Esophagus squamous epithelium (tissue), 5 donors: Measurements from ENCODE around the gene TAS2R4. TPM values are rescaled to one million over a fixed set of nuclear protein-coding genes. Genes with fewer than 3 reads are reported as not detected.
"Not testable (repeated sequence)": the region's sequence is repeated elsewhere in the genome, so short reads cannot be mapped to it uniquely, and the experiment has no call there.

Experiments used
- DNase-seq: peaks from one replicate; lab custom pipeline; 2025; lab: John Stamatoyannopoulos, UW
- H3K27ac ChIP-seq, 4 donors: fragments of 200-600 bp; sonication (generic); one replicate each; pipeline ENCODE4 v1.5.1; 2016 to 2019; ENCODE audit warnings: mild to moderate bottlenecking in 1 of 4
- H3K27me3 ChIP-seq, 4 donors: fragments of 200-600 bp; sonication (generic); 1 replicate in 3 of 4; 2 replicates in 1 of 4; pipeline versions ENCODE4 v1.5.1 to v1.6.0; 2017 to 2021; ENCODE audit warnings: antibody characterized with exemption in 1 of 4
- H3K36me3 ChIP-seq, 3 donors: fragments of 200-600 bp; sonication (generic); one replicate each; pipeline ENCODE4 v1.5.1; 2016 to 2019
- H3K4me1 ChIP-seq, 3 donors: fragments of 200-600 bp; sonication (generic); one replicate each; pipeline ENCODE4 v1.5.1; 2017 to 2019
- H3K4me3 ChIP-seq, 4 donors: fragments of 200-600 bp; sonication (generic); 1 replicate in 3 of 4; 2 replicates in 1 of 4; pipeline ENCODE4 v1.5.1; 2016 to 2019; ENCODE audit warnings: mild to moderate bottlenecking in 2 of 4, moderate library complexity in 1 of 4
- H3K9me3 ChIP-seq, 3 donors: fragments of 200-600 bp; sonication (generic); one replicate each; pipeline ENCODE4 v1.5.1; 2016 to 2019
- POLR2A ChIP-seq, 4 donors: fragments of 450-650 bp; IDR thresholded peaks; one replicate each; pipeline ENCODE4 v1.6.1; 2017; ENCODE audit warnings: antibody characterized with exemption in 4 of 4, mild to moderate bottlenecking in 4 of 4, moderate library complexity in 3 of 4
- WGBS, 2 donors: methylation state at CpG; one replicate each; pipeline ENCODE4 v1.1.5; 2018; 5-methylcytosine and 5-hydroxymethylcytosine counted together
- intact Hi-C: fragments of 100-400 bp; cut with DNase I; formaldehyde crosslinking; loops from one replicate; pipeline ENCODE4 v1.15.0; 2022
- total RNA-seq, 4 donors: library from RNA; depleted of rRNA; stranded (reverse); fragments of >200 nt; gene quantifications; one replicate each; pipeline ENCODE4 v1.1.0, GENCODE V29; 2016
- TF ChIP-seq, protein P1 (sequence below), 6 experiments: fragments of 450-650 bp in 4 of 6; fragments of 200-600 bp in 2 of 6; sonication (generic) in 2 of 6; IDR thresholded peaks; one replicate each; pipeline ENCODE4 v1.5.1; 2016 to 2019; ENCODE audit warnings: antibody characterized with exemption in 6 of 6, mild to moderate bottlenecking in 4 of 6, moderate library complexity in 4 of 6
- donor health status: DM: yes; HTN: yes; CAD: no.

TAS2R4 gene
- total RNA-seq, 4 donors from 2014 or later, result 0.18 to 3.1 (median 1.3) TPM

DNA sequence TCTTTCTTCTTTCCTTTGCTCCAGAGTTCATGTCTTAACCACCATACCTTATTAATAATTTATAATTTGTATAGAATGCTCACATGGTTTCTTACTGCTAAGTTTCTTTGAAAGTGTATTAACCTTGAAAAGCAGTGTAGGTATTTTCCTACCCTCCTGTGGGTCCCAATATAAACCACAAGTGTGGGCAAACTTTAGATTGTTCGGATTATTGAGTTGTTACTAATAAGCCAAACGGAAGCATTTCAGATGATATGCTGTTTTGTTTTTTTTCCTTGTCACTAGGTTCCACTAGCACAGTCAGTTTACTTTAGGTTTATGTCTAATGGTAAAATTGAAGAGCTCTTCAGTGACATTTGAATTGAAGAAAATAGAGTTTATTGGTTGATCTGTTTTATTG, 28.1 kb upstream of the TAS2R4 start:
- Histone ChIP-seq H3K4me3 (no peak overlapping the region), H3K36me3 (peaks cover 25 to 100% (median 58%) of the 10 kb centered on the region in 3 donors), H3K4me1 (no peaks in the 10 kb centered on the region), H3K27me3 (no peaks in the 10 kb centered on the region), H3K9me3 (peaks cover 0 to 30% (median 25%) of the 10 kb centered on the region in 3 donors), H3K27ac (no peak overlapping the region)
- intact Hi-C loops, result no loop called here
- 88 to 100% methylated on average over 2 of the region's 2 CpGs for WGBS, 2 donors
- DNase-seq, result no peak
- no peak for TF ChIP-seq POLR2A (IDR thresholded peaks at IDR 0.05)
- TF ChIP-seq, protein P1, sequence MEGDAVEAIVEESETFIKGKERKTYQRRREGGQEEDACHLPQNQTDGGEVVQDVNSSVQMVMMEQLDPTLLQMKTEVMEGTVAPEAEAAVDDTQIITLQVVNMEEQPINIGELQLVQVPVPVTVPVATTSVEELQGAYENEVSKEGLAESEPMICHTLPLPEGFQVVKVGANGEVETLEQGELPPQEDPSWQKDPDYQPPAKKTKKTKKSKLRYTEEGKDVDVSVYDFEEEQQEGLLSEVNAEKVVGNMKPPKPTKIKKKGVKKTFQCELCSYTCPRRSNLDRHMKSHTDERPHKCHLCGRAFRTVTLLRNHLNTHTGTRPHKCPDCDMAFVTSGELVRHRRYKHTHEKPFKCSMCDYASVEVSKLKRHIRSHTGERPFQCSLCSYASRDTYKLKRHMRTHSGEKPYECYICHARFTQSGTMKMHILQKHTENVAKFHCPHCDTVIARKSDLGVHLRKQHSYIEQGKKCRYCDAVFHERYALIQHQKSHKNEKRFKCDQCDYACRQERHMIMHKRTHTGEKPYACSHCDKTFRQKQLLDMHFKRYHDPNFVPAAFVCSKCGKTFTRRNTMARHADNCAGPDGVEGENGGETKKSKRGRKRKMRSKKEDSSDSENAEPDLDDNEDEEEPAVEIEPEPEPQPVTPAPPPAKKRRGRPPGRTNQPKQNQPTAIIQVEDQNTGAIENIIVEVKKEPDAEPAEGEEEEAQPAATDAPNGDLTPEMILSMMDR (IDR thresholded peaks at IDR 0.05), result no peak

DNA sequence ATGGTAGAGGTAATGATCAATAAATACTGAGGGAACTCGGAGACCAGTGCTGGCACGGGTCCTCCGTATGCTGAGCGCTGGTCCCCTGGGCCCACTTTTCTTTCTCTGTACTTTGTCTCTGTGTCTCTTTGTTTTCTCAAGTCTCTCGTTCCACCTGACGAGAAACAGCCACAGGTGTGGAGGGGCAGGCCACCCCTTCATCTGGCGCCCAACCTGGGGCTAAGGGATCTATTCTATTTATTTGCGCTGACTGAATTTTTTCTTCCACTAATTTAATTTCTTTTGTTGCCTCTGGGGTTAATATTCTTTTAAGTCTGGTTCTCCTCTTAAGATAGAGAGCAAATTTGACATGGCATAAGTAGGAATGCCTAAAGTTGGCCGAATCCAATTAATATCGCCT, 24.6 kb upstream of the TAS2R4 start:
- Histone ChIP-seq H3K36me3 (peaks cover 21 to 100% (median 36%) of the 10 kb centered on the region in 3 donors), H3K9me3 (peaks cover 0 to 30% (median 25%) of the 10 kb centered on the region in 3 donors), H3K4me3 (peak overlapping the region in 1 of 4 donors; percentile 0)
- intact Hi-C loops, DNase-seq, H3K4me1 ChIP-seq, H3K27ac ChIP-seq, H3K27me3 ChIP-seq: not testable (repeated sequence)
- WGBS, 2 donors, result 100% methylated on average over 10 of the region's 10 CpGs

- intact Hi-C loops, result no loop called here
- Histone ChIP-seq H3K4me1 (no peaks in the 10 kb centered on the region), H3K36me3 (peaks cover 21 to 100% (median 36%) of the 10 kb centered on the region in 3 donors)
Observed at GRCh38 chr7:141752634-141753033, 23.8 kb upstream of the TAS2R4 start.

DNA sequence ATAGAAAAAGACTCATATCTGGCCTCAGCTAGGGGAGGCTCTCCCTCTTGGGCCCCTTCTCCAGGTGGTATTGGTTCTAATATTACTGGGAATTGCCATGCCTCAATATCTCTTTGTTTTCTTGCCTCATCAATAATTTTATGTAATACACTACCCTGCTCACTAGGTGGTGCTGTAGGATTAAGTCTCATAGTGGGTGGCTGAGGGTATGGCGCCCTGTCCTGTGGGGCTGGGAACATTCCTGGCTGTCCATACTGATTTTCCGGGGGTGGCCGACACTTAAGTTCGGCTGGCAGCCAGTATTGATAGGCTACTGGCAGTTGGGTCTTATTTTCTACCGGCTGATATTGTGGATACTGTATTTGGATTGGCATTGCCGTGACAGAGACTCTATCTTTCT, 21.5 kb upstream of the TAS2R4 start:
- H3K36me3 ChIP-seq, result peaks cover 16 to 100% (median 35%) of the 10 kb centered on the region in 3 donors
- peaks cover 0 to 30% (median 25%) of the 10 kb centered on the region in 3 donors for H3K9me3 ChIP-seq
- 91% methylated on average over 6 of the region's 6 CpGs for WGBS, 2 donors
- H3K27me3 ChIP-seq, result no peaks in the 10 kb centered on the region
- TF ChIP-seq POLR2A (IDR thresholded peaks at IDR 0.05), result no peak
- TF ChIP-seq, protein P1 (IDR thresholded peaks at IDR 0.05), result peak in 3 of 6 experiments; percentile 24 to 41 (median 32)
- no peak for DNase-seq
- intact Hi-C loops, result no loop called here
- H3K27ac ChIP-seq, result no peak overlapping the region
- no peak overlapping the region for H3K4me3 ChIP-seq
- no peaks in the 10 kb centered on the region for H3K4me1 ChIP-seq

More at GRCh38 chr7:141752634-141753033, 23.8 kb upstream of the TAS2R4 start:
- Histone ChIP-seq H3K9me3 (peaks cover 0 to 30% (median 25%) of the 10 kb centered on the region in 3 donors), H3K27me3 (no peaks in the 10 kb centered on the region), H3K27ac (no peak overlapping the region), H3K4me3 (no peak overlapping the region)
- WGBS, 2 donors, result 95 to 97% methylated on average over 13 of the region's 13 CpGs
- no peak for TF ChIP-seq POLR2A (IDR thresholded peaks at IDR 0.05)
- TF ChIP-seq, protein P1 (IDR thresholded peaks at IDR 0.05), result peak in 1 of 6 experiments; percentile 26
- DNase-seq, result no peak

GRCh38 chr7:141763797-141764196, 12.7 kb upstream of the TAS2R4 start, which contains the start of gene TAS2R3:
TSS of gene TAS2R3 (plus strand) at chr7:141764097. CDS start at chr7:141764159, 62 bp downstream.
- 94% methylated on average over 3 of the region's 3 CpGs for WGBS, 2 donors
- no peak for DNase-seq
- intact Hi-C loops, result no loop called here

GRCh38 chr7:141770083-141770583, 6.3 kb upstream of the TAS2R4 start:
- peaks cover 0 to 27% (median 0%) of the 10 kb centered on the region in 3 donors for H3K36me3 ChIP-seq
- intact Hi-C loops, H3K4me1 ChIP-seq, H3K27ac ChIP-seq, DNase-seq, H3K27me3 ChIP-seq, H3K9me3 ChIP-seq, H3K4me3 ChIP-seq: not testable (repeated sequence)
- WGBS, 2 donors, result 95 to 97% methylated on average over 3 of the region's 3 CpGs

More at GRCh38 chr7:141763797-141764196, 12.7 kb upstream of the TAS2R4 start, which contains the start of gene TAS2R3:
- Histone ChIP-seq H3K9me3 (no peaks in the 10 kb centered on the region), H3K27me3 (no peaks in the 10 kb centered on the region), H3K4me1 (no peaks in the 10 kb centered on the region), H3K36me3 (peaks cover 0 to 77% (median 10%) of the 10 kb centered on the region in 3 donors), H3K4me3 (no peak within 1 kb of the TSS), H3K27ac (no peak within 1 kb of the TSS)
- no peak for TF ChIP-seq POLR2A (IDR thresholded peaks at IDR 0.05)
- TF ChIP-seq, protein P1 (IDR thresholded peaks at IDR 0.05), result no peak
